ENCODE data around the gene LZTS3. TPM values are rescaled to one million over a fixed set of nuclear protein-coding genes. Genes with fewer than 3 reads are reported as not detected.
A peak's percentile ranks its signal among the peaks of the same experiment; 100 is the strongest.

The LZTS3 gene
- polyA plus RNA-seq, 2 of the 4 experiments (the other 2 are of a cell fraction): 3.8 TPM

DNA sequence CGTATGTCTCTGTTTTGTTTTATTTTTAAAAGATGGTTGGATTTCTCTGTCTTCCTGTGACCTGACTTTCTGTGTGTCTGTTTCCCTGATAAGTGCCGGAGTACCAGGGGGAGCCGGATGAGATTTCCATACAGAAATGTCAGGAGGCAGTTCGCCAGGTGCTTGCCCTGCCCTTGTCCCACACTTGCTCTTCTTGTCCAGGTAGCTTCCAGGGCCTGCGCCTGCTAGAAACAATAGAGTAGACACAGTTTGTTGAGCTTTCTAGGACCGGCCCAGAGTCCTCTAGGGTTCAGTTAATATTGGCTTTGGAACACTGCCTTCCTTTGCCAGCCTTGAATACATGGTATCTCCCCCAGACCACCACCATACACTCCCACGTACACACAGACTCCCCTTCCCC is 39.9 kb upstream of the LZTS3 start:
- ChIA-PET POLR2A (interaction anchor here (1.3 kb wide), 1 partner anchor 10 kb away, joined by 4 read pairs; no protein-coding TSS in a partner anchor), CTCF (interaction anchor here (0.6 to 8.6 kb wide), 6 partner anchors 8 to 103 kb away, joined by 3 to 79 read pairs (median 3); no protein-coding TSS in a partner anchor)
- Histone ChIP-seq H3K4me1 (peaks cover 15% of the 10 kb centered on the region), H3K27ac (no peak overlapping the region), H3K9me3 (no peaks in the 10 kb centered on the region), H3K4me3 (no peak overlapping the region), H3K4me2 (no peak overlapping the region)
- ATAC-seq (no peak), DNase-seq (ENCODE audit: low read depth in 1 of 2, low spot score in 1 of 2) (no peak), FAIRE-seq (no peak)
- WGBS (ENCODE audit: missing lambda C conversion rate): 87% methylated on average over 7 of the region's 7 CpGs
- TF ChIP-seq RNF2 (IDR thresholded peaks at IDR 0.05; ENCODE audit: borderline replicate concordance, low read depth) (no peak), RFX5 (IDR thresholded peaks at IDR 0.05) (no peak), EP300 (IDR thresholded peaks at IDR 0.05) (no peak), TP53 (CRISPR knock-in tag; IDR thresholded peaks at IDR 0.05) (no peak), TFCP2L1 (CRISPR knock-in tag; IDR thresholded peaks at IDR 0.05) (no peak), HOXB5 (CRISPR knock-in tag; IDR thresholded peaks at IDR 0.05) (no peak), NPAS2 (CRISPR knock-in tag; IDR thresholded peaks at IDR 0.05; ENCODE audit: borderline replicate concordance) (no peak), EHF (CRISPR knock-in tag; IDR thresholded peaks at IDR 0.05) (no peak), PBX3 (IDR thresholded peaks at IDR 0.05) (no peak), MYC (IDR thresholded peaks at IDR 0.05; ENCODE audit: borderline replicate concordance, low read length) (no peak), MAZ (IDR thresholded peaks at IDR 0.05; ENCODE audit: borderline replicate concordance, low read depth, low read length) (no peak), HEYL (CRISPR knock-in tag; IDR thresholded peaks at IDR 0.05) (no peak), CHD2 (IDR thresholded peaks at IDR 0.05; ENCODE audit: low read length, partially characterized antibody) (no peak)
- TF ChIP-seq, protein P1, sequence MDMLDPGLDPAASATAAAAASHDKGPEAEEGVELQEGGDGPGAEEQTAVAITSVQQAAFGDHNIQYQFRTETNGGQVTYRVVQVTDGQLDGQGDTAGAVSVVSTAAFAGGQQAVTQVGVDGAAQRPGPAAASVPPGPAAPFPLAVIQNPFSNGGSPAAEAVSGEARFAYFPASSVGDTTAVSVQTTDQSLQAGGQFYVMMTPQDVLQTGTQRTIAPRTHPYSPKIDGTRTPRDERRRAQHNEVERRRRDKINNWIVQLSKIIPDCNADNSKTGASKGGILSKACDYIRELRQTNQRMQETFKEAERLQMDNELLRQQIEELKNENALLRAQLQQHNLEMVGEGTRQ (IDR thresholded peaks at IDR 0.05): no peak

- POLR2A ChIA-PET: no interaction called here
- ATAC-seq: no peak; a peak in 1 of 6 replicates
Measured at GRCh38 chr20:3210346-3210745, 37.0 kb upstream of the LZTS3 start.

More at GRCh38 chr20:3210346-3210745, 37.0 kb upstream of the LZTS3 start:
- DNase-seq (ENCODE audit: low read depth in 1 of 2, low spot score in 1 of 2) (no peak), FAIRE-seq (no peak)
- 75% methylated on average over 2 of the region's 2 CpGs for WGBS (ENCODE audit: missing lambda C conversion rate)
- H3K4me1 ChIP-seq: peaks cover 17% of the 10 kb centered on the region
- CTCF ChIA-PET: interaction anchor here (0.6 to 8.6 kb wide), 4 partner anchors 11 to 106 kb away, joined by 3 to 79 read pairs (median 6); no protein-coding TSS in a partner anchor
- H3K4me3 ChIP-seq: peak overlapping the region; percentile 84
- H3K27ac ChIP-seq: peak overlapping the region; percentile 90 to 93
- no peaks in the 10 kb centered on the region for H3K9me3 ChIP-seq
- peak overlapping the region; percentile 95 for H3K4me2 ChIP-seq
- TF ChIP-seq HMGXB4 (CRISPR knock-in tag; IDR thresholded peaks at IDR 0.05; ENCODE audit: borderline replicate concordance): no peak
- TF ChIP-seq ESRRA (IDR thresholded peaks at IDR 0.05; ENCODE audit: borderline replicate concordance, low read length): no peak
- TF ChIP-seq RARB (CRISPR knock-in tag; IDR thresholded peaks at IDR 0.05): no peak
- no peak for TF ChIP-seq RCOR1 (IDR thresholded peaks at IDR 0.05; ENCODE audit: low read depth, low read length)
- no peak for TF ChIP-seq RAD21 (conservative IDR thresholded peaks at IDR 0.05 in 1 of 2, IDR thresholded peaks at IDR 0.05 in 1 of 2)
- TF ChIP-seq TP53 (CRISPR knock-in tag; IDR thresholded peaks at IDR 0.05): no peak
- no peak for TF ChIP-seq FOSL2 (IDR thresholded peaks at IDR 0.05)
- no peak for TF ChIP-seq FOSL2 (CRISPR knock-in tag; IDR thresholded peaks at IDR 0.05)
- TF ChIP-seq HDAC2 (IDR thresholded peaks at IDR 0.05): no peak
- TF ChIP-seq SMC3 (IDR thresholded peaks at IDR 0.05): no peak
- no peak for TF ChIP-seq RFX5 (IDR thresholded peaks at IDR 0.05)
- TF ChIP-seq, protein P2, sequence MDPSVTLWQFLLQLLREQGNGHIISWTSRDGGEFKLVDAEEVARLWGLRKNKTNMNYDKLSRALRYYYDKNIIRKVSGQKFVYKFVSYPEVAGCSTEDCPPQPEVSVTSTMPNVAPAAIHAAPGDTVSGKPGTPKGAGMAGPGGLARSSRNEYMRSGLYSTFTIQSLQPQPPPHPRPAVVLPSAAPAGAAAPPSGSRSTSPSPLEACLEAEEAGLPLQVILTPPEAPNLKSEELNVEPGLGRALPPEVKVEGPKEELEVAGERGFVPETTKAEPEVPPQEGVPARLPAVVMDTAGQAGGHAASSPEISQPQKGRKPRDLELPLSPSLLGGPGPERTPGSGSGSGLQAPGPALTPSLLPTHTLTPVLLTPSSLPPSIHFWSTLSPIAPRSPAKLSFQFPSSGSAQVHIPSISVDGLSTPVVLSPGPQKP (IDR thresholded peaks at IDR 0.05; ENCODE audit: low read depth, low read length): no peak

Data from A549 (cell line).